Measurements from ENCODE around the gene PICALM. TPM values are rescaled to one million over a fixed set of nuclear protein-coding genes. Genes with fewer than 3 reads are reported as not detected.
"Not testable (repeated sequence)": the region's sequence is repeated elsewhere in the genome, so short reads cannot be mapped to it uniquely, and the experiment has no call there.

The PICALM gene
- total and polyA plus RNA-seq, 4 donors = 19.3 to 317 (median 108) TPM

GRCh38 chr11:85953491-85954143 is 115.3 kb downstream of the PICALM start:
- H3K9me3 ChIP-seq (ENCODE audit: control insufficient read depth in 4 of 4, low read length in 3 of 4) = no peaks in the 10 kb centered on the region
- DNase-seq (ENCODE audit: low spot score) = no peak
- H3K27me3 ChIP-seq (ENCODE audit: control insufficient read depth in 4 of 4, insufficient read depth in 4 of 4, low read length in 3 of 4) = no peaks in the 10 kb centered on the region
- H3K4me1 ChIP-seq (ENCODE audit: control insufficient read depth in 4 of 4, insufficient read depth in 4 of 4, low read length in 3 of 4) = peaks cover 0 to 1% (median 0%) of the 10 kb centered on the region in 4 donors
- no peak overlapping the region for H3K9ac ChIP-seq (ENCODE audit: low read depth in 1 of 2, low read length in 2 of 2)
- TF ChIP-seq HNF4G (IDR thresholded peaks at IDR 0.05) = no peak
- no peak for TF ChIP-seq HNF4A (conservative IDR thresholded peaks at IDR 0.05)
- no peak for TF ChIP-seq GABPA (IDR thresholded peaks at IDR 0.05 in 1 of 2, conservative IDR thresholded peaks at IDR 0.05 in 1 of 2)
- TF ChIP-seq JUND (IDR thresholded peaks at IDR 0.05) = no peak
- TF ChIP-seq RXRA (IDR thresholded peaks at IDR 0.05) = no peak
- TF ChIP-seq FOXA2 (IDR thresholded peaks at IDR 0.05) = no peak
- no peak for TF ChIP-seq ATF3 (IDR thresholded peaks at IDR 0.05)
- TF ChIP-seq, protein P1, sequence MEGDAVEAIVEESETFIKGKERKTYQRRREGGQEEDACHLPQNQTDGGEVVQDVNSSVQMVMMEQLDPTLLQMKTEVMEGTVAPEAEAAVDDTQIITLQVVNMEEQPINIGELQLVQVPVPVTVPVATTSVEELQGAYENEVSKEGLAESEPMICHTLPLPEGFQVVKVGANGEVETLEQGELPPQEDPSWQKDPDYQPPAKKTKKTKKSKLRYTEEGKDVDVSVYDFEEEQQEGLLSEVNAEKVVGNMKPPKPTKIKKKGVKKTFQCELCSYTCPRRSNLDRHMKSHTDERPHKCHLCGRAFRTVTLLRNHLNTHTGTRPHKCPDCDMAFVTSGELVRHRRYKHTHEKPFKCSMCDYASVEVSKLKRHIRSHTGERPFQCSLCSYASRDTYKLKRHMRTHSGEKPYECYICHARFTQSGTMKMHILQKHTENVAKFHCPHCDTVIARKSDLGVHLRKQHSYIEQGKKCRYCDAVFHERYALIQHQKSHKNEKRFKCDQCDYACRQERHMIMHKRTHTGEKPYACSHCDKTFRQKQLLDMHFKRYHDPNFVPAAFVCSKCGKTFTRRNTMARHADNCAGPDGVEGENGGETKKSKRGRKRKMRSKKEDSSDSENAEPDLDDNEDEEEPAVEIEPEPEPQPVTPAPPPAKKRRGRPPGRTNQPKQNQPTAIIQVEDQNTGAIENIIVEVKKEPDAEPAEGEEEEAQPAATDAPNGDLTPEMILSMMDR (IDR thresholded peaks at IDR 0.05; ENCODE audit: low read depth, low read length, missing input control) = no peak
- TF ChIP-seq NR2F2 (IDR thresholded peaks at IDR 0.05) = no peak
- TF ChIP-seq FOXA1 (IDR thresholded peaks at IDR 0.05) = no peak
- peaks cover 6 to 24% (median 17%) of the 10 kb centered on the region in 4 donors for H3K36me3 ChIP-seq (ENCODE audit: control insufficient read depth in 4 of 4, insufficient read depth in 3 of 4, low read depth in 1 of 4, low read length in 3 of 4)
- 41% methylated on average over 2 of the region's 2 CpGs for WGBS
- H3K4me3 ChIP-seq (ENCODE audit: low read depth in 1 of 3, low read length in 3 of 3) = no peak overlapping the region
- no peak overlapping the region for H3K27ac ChIP-seq (ENCODE audit: low read depth in 1 of 2, low read length in 2 of 2)

DNA sequence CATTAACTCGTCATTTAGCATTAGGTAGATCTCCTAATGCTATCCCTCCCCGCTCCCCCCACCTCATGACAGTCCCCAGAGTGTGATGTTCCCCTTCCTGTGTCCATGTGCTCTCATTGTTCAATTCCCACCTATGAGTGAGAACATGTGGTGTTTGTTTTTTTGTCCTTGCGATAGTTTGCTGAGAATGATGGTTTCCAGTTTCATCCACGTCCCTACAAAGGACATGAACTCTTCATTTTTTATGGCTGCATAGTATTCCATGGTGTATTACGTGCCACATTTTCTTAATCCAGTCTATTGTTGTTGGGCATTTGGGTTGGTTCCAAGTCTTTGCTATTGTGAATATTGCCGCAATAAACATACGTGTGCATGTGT is 116.8 kb downstream of the PICALM start:
- peaks cover 6 to 16% (median 12%) of the 10 kb centered on the region in 4 donors for H3K36me3 ChIP-seq (ENCODE audit: control insufficient read depth in 4 of 4, insufficient read depth in 3 of 4, low read depth in 1 of 4, low read length in 3 of 4)
- not testable (repeated sequence) for H3K4me3 ChIP-seq (ENCODE audit: low read depth in 1 of 3, low read length in 3 of 3); H3K9ac ChIP-seq (ENCODE audit: low read depth in 1 of 2, low read length in 2 of 2); DNase-seq (ENCODE audit: low spot score); H3K9me3 ChIP-seq (ENCODE audit: control insufficient read depth in 4 of 4, low read length in 3 of 4); H3K27ac ChIP-seq (ENCODE audit: low read depth in 1 of 2, low read length in 2 of 2); H3K4me1 ChIP-seq (ENCODE audit: control insufficient read depth in 4 of 4, insufficient read depth in 4 of 4, low read length in 3 of 4); H3K27me3 ChIP-seq (ENCODE audit: control insufficient read depth in 4 of 4, insufficient read depth in 4 of 4, low read length in 3 of 4)
- WGBS = 92% methylated on average over 7 of the region's 7 CpGs

DNA sequence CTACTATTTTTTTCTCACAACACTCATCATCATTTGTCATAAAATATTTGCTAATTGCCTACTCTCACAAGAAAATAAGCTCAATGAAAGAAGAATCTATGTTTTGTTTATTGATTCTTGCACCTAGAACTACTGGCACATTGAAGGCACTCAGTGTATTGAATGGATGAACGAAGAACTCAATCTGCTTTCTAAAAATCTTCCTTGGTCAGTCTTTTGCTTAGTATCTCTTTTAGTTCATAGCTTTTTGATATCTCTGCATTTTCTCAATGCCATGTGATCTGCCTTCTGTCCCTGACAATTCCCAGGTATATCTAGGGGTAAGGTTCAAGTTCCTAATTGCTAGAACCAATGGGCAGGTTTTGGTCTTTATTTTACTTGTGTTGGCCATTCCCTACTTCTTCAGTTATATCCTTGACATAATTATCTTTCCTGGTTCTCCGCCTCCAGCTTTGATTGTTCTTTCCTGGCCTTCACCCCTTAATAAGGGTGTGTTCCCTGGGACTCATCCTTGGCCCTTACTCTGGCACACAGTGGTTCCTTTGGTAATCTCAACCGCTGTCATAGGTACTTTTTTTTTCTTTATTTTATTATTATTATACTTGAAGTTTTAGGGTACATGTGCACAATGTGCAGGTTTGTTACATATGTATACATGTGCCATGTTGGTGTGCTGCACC is 117.3 kb downstream of the PICALM start:
- TF ChIP-seq ATF3 (IDR thresholded peaks at IDR 0.05) = no peak
- TF ChIP-seq HNF4G (IDR thresholded peaks at IDR 0.05) = no peak
- no peak for DNase-seq (ENCODE audit: low spot score)
- Histone ChIP-seq H3K9me3 (ENCODE audit: control insufficient read depth in 4 of 4, low read length in 3 of 4) (no peaks in the 10 kb centered on the region), H3K4me1 (ENCODE audit: control insufficient read depth in 4 of 4, insufficient read depth in 4 of 4, low read length in 3 of 4) (peaks cover 0 to 1% (median 0%) of the 10 kb centered on the region in 4 donors), H3K27ac (ENCODE audit: low read depth in 1 of 2, low read length in 2 of 2) (no peak overlapping the region), H3K4me3 (ENCODE audit: low read depth in 1 of 3, low read length in 3 of 3) (no peak overlapping the region), H3K9ac (ENCODE audit: low read depth in 1 of 2, low read length in 2 of 2) (no peak overlapping the region), H3K36me3 (ENCODE audit: control insufficient read depth in 4 of 4, insufficient read depth in 3 of 4, low read depth in 1 of 4, low read length in 3 of 4) (peaks cover 4 to 13% (median 9%) of the 10 kb centered on the region in 4 donors), H3K27me3 (ENCODE audit: control insufficient read depth in 4 of 4, insufficient read depth in 4 of 4, low read length in 3 of 4) (no peaks in the 10 kb centered on the region)
- 95% methylated on average over 3 of the region's 3 CpGs for WGBS

Measured in liver (tissue), 9 donors.